Suppressor macrophage (primary cell): ENCODE measurements around the gene TP53BP2.
"Not testable (repeated sequence)": the region's sequence is repeated elsewhere in the genome, so short reads cannot be mapped to it uniquely, and the experiment has no call there.

ENCODE experiments used
- DNase-seq, 4 experiments: peaks; one replicate each; pipeline ENCODE4 v3.0.0-alpha.2; 2020 to 2022
- total RNA-seq, 17 experiments: gene quantifications; one replicate each; lab custom pipeline; 2026; ENCODE audit warnings: mixed read lengths in 6 of 17, inconsistent platforms in 3 of 17; lab: John Stamatoyannopoulos, UW

Gene TP53BP2
- total RNA-seq, result 79.2 to 324 (median 111) reads per million in 17 experiments

DNA sequence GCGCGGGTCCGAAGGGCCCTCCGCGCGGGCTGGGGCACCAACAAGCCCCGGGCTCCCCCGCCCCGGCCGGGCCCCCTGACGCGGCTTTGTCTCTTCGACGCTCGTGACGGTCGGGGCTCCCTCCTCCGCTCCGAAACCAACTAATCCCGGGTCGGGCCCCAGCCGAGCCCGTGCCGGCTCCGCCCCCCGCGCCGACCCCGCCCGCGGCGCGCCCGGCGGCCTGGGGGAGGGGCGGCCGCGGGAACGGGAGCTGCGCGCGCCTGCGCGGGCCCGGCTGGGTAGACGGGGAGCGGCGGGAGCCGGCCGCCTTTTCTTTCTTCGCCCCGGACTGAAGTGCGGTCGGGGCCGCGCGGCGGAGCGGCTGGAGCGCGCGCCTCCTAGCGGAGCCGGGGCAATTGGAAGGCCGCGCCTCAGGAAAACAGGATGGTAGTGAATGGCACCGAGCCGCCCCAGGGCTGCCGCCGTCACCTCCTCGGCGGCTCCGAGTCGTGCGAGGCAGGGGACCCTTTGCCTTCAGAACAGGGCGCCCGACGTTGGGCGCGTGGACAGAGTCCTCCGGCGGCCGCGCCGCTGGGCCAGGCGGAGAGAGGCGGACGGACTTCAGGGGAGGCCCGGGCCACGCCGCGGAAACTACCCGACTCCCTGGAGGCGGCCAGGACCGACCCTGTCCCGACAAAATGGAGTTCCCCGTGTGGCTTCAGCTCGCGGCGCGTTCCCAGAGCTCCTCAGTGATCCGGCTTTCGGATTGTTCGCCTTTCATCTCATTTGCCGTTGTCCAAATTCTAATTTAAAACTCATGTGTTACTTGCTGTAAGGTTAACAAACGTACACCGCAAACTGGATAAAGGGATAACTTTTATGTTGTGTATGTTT is at the start of gene TP53BP2:
TSS of gene TP53BP2 (minus strand) at position 138 of the 873 bp plus-strand sequence. CDS start 267 bp downstream, outside the sequence.
- DNase-seq, result peak; percentile 93 to 98 (median 96)

DNA sequence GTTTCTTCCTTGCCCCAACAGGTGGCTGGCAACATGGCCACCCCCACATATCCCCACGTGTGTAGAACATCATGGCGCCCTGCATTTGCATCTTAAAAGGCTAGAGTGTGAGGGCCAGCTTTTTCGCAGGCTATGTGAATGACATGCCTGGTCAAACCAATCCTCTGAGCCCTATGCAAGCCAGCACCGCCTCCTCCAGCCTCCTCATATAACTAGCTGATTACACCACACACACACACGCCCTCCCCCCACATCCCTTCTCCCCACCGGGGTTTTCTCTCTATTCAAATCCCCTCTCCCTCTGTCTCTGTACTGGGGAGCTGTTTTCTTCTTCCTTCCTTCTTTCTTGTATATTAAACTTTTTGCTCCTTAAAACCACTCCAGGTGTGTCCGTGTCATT is 44.7 kb upstream of the TP53BP2 start:
- not testable (repeated sequence) for DNase-seq

DNA sequence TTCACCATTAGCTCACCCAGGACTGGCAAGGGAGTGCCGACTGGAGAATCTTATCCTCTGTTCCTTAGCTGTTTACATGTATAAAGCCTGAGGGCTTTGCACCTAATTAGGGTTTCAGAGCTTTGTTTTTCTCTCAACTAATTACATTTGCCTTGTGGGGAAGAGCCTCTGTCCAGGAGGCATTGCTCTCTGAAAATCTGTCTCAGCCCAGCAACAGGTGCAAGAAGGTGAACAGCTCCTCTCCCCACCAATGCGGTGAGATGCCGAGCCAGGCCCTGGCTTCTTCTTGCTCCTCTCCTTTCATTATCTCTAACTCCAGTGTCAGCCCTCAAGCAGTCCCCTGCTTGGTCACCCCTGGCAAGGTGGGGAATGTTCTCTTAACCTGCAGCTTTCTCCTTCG is 43.6 kb upstream of the TP53BP2 start:
- DNase-seq, result not testable (repeated sequence)

DNA sequence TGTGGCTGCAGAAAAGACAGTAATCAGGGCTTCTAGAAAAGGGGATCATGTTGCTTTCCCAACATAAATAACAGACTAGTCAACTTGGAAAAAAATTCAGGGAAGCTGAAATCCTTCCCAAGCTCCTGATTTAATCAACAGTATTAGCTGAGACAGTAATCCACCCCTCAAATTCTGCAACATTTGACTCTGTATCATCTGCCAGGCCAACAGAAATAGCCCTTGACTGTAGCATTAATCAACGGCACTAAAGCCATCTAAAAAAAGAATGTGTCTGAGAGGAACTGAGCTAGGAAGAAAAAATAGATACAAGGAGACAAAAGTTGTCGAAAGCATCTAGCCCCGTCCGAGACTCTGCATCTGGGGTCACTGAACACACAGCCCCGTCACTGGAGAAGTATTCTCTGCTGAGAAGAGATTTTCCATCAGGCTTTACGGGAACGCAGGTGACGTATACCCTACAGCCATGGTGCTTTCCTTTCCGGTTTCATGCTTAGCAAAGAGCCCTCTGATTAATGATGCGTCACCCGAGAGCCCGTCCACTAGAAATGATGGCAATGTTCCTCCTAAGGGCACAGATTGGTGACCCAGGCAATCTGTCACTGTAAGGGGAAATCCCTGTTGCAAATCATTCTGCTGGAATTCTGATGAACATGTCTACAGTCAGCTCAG is 42.1 kb upstream of the TP53BP2 start:
- peak; percentile 6 to 34 (median 16) for DNase-seq

DNA sequence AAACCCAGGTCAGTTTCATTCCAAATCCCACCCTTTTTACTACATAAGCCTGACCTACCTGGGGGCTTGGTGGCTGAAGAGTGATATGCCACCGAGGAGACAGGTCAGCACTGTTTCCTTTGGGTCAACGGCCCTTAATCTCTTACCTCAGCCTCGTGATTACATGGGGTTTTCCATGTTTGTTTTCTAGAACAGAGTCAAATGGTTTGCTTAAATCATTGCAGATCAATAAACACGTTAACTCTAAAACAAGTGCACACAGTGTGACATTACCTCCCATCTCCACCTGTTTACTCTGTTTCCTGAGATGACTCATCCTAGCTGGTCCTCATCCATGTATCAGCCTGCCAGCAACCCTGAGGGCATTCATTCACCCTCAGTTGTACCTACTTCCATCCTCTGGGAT is 40.8 kb upstream of the TP53BP2 start:
- no peak for DNase-seq

GRCh38 chr1:223885614-223886013 is 39.9 kb upstream of the TP53BP2 start:
- DNase-seq, result no peak

GRCh38 chr1:223878598-223879325 is 33.0 kb upstream of the TP53BP2 start:
- DNase-seq, result no peak

- DNase-seq, result peak in 1 of 4 experiments; percentile 14
Measured at GRCh38 chr1:223877804-223878203, 32.1 kb upstream of the TP53BP2 start.

DNA sequence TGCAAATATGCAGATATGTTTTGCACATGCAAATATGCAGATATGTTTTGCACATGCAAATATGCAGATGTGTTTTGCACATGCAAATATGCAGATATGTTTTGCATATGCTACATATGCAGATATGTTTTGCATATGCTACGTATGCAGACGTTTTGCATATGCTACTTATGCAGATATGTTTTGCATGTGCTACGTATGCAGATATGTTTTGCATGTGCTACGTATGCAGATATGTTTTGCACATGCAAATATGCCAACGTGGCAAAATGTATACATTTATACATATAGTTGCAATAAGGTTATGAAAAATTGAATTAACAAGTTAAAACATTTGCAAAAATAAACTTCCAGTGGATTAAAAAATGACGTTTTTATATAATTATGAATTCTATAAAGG is 30.8 kb upstream of the TP53BP2 start:
- DNase-seq, result no peak

DNA sequence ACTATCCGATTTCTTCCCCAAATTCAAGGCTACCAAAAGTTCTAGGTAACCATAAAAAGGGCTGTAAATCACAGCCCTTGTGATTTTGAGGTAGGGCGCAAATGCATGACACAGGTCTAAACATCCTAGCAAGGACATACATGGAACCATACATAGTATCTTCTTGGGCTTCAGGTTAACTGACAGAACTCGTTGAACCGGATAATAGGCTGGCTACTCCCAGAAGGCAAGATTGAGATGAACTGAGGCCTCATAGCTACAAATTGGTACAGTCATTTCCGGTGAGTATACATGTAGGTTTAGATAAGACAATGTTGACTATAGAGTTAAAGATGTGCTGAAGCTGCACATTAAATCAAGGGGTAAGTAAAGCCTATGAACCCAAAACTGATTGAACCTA is 27.3 kb upstream of the TP53BP2 start:
- DNase-seq, result no peak

DNA sequence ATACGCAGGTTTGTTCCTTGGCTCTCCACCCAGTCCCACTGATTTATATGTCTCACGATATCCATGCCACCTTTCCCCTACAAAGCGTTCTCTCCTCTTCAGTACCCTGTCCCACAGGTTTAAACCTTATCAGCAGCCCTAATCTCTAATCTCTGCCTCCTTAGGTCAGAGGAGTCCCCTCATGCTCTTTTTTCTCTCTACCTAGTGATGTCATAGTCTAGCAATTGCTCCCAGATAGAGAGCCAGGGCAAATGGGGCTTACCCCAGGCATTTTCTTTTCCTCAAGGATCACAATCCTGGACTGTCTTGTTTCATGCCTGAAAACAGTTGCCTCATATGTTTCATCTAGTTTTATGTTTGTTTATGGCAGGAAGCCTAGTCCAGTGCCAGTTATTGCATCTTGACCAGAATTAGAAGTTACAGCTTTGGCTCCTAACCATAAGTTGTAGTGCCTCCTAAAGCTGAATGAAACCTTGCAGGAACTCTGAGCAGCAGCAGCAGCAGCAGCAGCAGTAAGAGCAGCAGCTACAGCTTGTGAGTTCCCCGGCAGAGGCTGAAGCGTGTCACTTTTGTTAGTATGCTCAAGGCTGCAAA is 26.7 kb upstream of the TP53BP2 start:
- no peak for DNase-seq

GRCh38 chr1:223870617-223871574 is 25.1 kb upstream of the TP53BP2 start:
- DNase-seq, result peak; percentile 84 to 93 (median 92)

DNA sequence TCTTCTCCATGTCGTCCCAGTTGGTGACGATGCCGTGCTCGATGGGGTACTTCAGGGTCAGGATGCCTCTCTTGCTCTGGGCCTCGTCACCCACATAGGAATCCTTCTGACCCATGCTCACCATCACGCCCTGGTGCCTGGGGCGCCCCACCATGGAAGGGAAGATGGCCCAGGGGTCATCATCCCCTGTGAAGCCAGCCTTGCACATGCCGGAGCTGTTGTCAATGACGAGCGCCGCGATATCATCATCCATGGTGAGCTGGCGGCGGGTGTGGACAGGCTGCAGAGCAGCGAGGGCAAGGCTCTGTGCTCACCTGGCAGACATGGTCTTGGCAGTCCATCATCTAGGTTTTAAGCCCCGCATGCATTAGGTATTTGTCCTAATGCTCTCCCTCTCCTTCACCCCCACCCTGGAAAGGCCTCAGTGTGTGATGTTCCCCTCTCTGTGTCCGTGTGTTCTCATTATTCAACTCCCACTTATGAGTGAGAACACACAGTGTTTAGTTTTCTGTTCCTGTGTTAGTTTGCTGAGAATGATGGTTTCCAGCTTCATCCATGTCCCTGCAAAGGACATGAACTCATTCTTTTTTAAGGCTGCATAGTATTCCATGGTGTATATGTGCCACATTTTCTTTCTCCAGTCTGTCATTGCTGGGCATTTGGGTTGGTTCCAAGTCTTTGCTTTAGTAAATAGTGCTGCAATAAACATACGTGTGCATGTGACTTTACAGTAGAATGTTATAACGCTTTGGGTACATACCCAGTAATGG is 19.0 kb upstream of the TP53BP2 start:
- not testable (repeated sequence) for DNase-seq

- no peak for DNase-seq
Measured at GRCh38 chr1:223864084-223864483, 18.3 kb upstream of the TP53BP2 start.

GRCh38 chr1:223861904-223862303 is 16.2 kb upstream of the TP53BP2 start:
- DNase-seq, result no peak

DNA sequence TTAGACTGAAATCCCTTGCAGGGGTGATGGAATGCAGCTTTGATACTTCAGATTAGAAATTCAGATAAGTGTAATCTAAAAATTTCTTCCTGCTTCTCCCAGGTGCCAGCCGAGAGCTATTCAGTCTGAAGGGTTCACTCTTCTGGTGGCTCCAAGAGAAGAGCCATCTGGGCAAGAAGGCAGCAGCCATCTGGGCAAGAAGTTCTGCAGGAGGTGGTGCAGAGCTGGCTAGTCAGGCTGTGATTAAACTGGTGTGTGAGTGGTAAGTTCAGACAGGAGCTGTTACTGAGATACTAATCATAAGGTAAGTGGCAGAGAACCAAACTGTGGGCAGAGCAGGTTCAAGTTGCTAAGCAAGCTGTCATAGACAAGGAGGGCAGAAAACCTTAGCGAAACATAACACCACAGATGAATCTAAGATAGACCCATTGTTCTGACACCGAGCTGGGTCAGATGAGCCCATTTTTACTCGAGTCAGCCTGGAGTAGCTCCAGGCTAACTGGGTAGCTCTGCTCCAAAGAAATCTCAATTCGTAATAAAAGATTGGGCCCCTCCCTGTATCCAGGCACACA is 14.4 kb upstream of the TP53BP2 start:
- DNase-seq, result no peak

DNA sequence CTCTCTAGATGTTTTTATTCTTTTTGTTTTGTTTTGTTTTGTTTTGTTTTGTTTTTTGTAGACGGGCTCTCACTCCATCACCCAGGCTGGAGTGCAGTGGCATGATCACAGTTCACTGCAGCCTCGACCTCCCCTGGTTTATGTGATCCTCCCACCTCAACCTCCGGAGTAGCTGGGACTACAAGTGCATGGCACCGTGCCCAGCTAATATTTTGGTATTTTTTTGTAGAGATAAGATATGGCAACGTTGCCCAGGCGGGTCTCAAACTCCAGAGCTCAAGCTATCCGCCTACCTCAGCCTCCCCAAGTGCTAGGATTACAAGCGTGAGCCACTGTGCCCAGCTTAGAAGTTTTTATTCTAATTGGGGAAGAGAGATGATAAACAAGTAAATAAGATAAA is 13.3 kb upstream of the TP53BP2 start:
- DNase-seq, result no peak

- no peak for DNase-seq
Measured at GRCh38 chr1:223856386-223856785, 10.6 kb upstream of the TP53BP2 start.

- no peak for DNase-seq
Measured at GRCh38 chr1:223853748-223854147, 8.0 kb upstream of the TP53BP2 start.

DNA sequence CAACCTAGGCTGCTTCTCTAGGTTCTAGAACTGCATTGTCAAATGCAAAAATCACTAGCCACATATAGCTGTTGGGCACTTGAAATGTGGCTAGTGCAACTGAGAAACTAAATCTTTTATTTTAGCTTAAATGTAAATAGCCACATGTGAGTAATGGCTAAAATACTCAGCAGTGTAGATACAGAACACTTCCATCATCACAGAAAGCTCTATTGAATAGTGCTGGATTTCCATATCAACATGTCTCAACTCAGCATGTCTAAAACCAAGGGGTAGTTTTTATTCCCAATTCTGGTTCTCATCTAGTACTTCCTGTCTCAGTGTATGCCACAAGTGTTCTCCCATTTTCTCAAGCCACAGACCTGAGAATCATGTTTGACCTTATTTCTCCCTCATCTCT is 7.5 kb upstream of the TP53BP2 start:
- no peak for DNase-seq
